DMS114 treated with DMSO at 0.1 percent for 48 hours (cell line): Measurements from ENCODE around the gene VPS25.
"Not testable (repeated sequence)": the region's sequence is repeated elsewhere in the genome, so short reads cannot be mapped to it uniquely, and the experiment has no call there.

Experiments
- DNase-seq: peaks from one replicate; lab custom pipeline; 2025; ENCODE audit not compliant: unreplicated experiment; lab: John Stamatoyannopoulos, UW

Gene VPS25

DNA sequence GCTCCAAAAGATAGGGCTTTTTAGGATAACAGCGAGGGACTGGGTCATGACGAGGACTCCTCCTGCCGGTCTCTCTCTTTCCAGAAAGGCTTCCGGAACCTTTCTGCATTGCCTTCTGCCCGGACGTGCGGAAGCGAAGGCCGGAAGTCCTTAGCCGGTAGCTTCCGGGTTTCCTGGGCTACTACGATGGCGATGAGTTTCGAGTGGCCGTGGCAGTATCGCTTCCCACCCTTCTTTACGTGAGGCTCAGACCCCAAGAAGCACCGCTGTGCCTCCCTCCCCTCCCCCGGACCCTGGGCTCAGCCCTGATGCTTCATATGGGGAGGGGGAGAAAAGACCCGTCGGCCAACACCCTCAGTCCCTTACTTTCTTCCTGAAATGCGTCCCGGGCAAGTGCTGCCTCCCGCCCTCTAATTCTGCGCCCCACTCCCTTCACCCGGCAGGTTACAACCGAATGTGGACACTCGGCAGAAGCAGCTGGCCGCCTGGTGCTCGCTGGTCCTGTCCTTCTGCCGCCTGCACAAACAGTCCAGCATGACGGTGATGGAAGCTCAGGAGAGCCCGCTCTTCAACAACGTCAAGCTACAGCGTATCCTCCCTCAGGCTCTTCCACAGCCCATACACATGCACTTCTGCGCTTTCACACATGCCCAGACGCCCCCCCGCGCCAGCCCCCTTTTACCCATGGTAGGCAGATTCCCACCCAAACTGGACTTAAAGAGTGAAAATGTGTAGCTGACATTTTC is at the start of gene VPS25:
VPS25 (plus strand) TSS at position 160 of the 746 bp plus-strand sequence; CDS start at position 187, 27 bp downstream.
- DNase-seq: peak; percentile 79

DNA sequence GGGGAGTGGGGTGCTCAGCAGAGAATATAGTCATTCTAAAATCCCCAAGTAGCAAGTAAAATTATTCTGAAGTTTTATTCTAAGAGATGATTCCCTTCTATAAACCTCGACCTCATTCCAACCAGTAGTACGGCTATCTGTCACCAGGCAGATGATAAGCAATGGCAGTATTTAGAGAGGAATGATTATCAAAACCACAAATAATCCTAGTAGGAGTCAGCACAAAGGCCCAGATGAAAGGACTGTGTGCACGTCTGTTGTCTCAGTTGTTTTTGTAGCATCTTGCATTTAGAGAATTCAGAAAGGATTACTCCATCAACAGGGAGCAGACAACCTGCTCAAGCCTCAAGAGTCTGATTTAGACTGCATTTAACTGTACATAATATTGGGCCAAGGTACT is 49.6 kb upstream of the VPS25 start:
- no peak for DNase-seq

DNA sequence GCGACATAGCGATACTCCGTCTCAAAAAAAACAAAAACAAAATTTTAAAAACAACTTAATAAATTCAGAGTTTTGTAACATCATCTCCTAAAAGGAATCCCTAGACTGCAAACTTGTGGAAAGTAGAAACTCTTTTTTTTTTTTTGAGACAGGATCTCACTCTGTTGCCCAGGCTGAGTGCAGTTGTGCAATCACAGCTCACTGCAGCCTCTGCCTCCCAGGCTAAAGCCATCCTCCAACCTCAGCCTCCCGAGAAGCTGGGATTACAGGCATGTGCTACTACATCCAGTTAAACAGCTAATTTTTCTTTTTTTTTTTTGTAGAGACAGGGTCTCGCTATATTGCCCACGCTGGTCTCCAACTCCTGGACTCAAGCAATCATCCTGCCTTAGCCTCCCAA is 48.1 kb upstream of the VPS25 start:
- DNase-seq: no peak

DNA sequence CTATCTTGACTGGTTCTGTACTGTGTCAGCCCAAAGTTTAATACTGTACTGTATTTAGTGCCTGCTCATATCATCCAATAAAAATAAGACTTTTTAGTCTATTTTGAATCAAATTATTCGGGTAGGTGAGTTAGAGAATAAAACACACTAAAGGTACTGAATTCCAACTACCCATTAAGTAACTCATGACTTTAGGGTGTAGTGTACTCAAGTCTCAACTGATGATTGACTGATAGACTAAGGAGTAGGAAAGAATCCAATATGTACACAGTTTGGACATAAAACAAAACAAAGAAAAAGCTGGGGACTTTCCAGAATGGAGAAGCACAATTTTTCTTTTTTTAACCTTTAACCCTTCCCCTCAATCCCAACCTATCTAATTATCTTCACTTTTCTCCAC is 32.5 kb upstream of the VPS25 start:
- no peak for DNase-seq

DNA sequence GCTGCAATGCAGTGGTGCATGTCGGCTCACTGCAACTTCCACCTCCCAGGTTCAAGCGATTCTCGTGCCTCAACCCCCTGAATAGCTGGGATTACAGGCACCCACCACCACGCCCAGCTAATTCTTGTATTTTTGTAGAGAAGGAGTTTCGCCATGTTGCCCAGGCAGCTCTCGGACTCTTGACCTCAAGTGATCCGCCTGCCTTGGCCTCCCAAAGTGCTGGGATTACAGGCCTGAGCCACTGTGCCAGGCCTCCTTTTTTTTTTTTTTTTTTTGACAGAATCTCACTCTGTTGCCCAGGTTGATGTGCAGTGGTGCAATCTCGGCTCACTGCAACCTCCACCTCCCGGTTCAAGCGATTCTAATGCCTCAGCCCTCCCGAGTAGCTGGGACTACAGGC is 30.3 kb upstream of the VPS25 start:
- not testable (repeated sequence) for DNase-seq

DNA sequence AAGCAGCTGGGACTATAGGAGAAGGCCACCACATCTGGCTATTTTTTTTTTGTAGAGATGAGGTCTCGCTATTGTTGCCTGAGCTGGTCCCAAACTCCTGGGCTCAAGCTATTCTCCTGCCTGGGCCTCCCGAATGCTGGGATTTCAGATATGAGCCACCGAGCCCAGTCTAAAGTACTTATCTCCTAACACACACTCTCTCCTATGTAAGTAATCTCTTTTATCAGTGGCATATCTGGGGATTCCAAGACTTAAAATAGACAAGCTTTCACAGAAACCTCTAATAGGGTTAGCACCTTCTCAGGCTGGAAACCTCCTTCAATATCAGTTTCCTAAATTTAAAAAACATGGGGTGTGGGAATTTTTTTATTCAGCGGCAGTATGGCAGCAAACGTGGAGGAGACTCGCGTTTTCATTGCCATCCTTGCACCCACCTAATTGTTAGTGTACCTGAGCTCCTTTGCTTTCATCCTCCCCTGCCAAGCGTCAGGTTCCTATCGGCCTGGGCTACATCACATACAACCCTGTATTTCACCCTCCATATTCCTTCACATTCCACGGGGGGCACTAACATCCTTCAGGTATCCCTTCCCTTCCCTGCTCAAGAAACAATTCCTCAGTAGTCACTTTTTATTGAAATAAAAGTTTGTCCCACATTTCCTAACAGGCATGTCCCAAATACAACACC is 29.5 kb upstream of the VPS25 start:
- peak; percentile 21 for DNase-seq

DNA sequence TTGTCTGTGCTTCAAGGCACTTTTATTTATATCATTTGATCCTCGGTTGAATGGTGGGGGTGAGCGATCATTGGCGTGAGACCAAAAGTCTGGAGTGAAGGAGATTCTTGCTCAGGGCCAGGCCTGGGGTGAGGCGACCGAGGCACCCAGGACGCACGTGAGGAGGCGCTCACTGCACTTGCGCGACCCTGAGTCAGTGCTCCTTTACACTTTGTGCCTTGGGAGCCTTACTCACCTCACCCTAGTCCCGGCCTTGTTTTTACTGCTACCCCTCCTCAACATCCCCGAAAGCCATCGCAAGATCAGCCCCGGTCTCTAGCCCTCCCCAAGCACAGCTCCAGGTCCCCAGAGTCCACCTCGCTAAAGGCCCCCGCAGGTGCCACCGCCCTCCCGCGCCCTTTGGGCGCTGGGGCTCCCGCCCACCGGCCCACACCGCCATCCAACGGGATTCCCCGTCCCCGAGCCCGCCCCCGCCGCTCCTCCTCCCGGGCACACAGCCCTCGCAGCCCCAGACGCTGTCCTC is 28.9 kb upstream of the VPS25 start:
- no peak for DNase-seq

DNA sequence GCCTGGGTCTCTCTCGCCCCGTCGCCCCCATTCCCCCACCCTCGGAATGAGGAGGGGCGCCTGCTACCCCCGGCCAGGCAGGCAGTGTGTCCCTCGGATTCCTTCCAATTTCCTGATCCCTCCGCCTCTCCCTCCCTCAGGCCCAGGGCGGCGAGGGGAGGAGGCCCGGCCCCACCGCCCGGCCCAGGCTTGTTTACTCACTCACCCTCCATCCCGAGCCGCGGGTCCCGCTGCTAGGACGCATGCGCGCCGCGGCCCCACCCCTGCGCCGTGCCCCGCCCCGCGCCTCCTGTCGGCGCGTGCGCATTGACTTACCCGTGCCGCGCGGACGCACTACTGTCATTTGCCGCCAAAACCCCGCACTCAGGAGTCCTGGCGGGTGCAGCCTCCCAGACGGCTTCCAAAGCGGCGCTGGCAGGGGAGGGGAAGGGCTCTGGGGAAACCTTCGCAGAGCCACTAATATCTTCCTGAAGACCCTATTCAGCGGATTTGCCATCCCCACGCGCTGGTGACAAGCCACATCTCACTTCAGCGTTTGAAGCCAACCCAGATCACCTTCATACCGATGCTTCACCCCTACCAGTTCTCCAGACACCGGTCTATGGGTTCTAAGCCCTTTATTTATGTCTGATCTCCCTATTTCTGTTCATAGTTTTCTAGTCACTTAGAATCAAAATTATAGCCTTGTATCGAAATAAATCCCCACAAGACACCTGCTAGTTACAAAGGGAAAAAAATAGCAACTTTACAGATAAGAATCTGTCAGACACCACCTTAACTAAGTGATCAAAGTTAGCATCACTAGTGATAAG is 28.2 kb upstream of the VPS25 start, which contains the start of gene EZH1:
EZH1 (minus strand) TSS at position 235 of the 812 bp plus-strand sequence. CDS start 16,099 bp downstream, outside the sequence.
- peak; percentile 76 for DNase-seq

DNA sequence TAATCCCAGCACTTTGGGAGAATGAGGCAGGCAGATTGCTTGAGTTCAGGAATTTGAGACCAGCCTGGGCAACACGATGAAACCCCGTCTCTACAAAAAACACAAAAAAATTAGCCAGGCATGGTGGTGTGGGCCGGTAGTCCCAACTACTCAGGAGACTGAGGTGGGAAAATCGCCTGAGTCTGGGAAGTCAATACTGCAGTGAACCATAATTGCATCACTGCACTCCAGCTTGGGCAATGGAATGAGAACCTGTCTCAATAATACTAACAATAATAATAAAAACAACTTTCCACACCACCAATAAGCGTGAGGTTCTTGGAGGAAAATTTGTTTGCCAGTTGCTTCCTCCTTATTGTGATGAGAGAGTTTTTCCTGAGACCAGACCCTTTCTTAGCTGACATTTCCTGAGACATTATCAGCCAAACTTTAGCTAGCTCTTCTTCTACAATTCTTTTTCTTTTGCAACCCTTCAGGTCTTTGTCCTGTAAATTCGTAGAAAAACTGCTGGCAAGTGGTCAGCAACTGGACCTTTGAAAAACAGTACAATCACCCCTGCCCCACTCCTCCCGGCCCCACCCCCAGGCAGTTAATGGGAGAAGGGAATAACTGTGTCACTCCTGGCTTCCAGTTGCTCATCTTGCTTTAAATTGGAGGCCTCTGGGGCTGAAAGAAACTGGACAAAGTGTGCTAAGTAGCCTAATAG is 24.9 kb upstream of the VPS25 start:
- no peak for DNase-seq

DNA sequence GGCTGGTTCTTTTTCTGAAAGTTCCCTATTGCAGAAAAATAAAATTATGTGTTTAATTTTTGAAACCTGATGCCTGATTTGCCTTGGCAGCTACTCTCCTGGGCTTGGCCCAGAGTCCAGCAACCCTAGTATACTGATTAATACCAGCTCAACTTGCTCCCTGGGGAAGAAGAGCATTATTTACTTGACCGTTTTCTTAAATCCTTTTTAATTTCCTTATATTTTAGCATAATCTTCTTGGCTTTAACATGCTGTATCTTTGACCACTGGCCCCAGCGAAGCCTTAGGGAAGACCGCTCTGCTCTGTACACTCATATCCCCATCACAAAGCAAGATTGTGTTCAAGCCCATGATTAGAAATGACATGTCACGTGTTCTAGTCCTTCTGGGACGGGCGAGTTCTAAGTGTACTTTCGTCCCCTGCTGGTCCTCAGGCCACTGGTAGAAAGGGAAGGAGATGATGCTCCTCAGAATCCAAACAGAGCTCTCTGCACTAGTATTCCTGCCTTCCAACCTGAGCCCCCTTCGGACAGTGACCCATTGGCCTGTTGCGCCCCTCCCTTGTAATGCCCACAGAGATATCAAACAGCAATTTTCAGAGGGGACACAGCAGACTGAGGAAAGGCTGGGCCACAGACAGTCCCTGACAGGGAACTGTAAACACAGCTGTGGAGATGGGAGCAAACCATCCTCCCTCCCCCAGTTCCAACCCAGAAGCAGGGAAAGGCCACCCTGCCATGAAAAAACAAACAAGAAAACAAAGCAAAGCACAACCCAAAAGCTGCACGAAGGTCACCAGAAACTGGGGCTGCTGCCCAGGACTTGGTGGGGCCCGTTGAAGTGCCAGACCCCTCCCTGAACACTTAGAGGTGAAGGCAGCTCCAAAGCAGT is 24.1 kb upstream of the VPS25 start:
- no peak for DNase-seq

DNA sequence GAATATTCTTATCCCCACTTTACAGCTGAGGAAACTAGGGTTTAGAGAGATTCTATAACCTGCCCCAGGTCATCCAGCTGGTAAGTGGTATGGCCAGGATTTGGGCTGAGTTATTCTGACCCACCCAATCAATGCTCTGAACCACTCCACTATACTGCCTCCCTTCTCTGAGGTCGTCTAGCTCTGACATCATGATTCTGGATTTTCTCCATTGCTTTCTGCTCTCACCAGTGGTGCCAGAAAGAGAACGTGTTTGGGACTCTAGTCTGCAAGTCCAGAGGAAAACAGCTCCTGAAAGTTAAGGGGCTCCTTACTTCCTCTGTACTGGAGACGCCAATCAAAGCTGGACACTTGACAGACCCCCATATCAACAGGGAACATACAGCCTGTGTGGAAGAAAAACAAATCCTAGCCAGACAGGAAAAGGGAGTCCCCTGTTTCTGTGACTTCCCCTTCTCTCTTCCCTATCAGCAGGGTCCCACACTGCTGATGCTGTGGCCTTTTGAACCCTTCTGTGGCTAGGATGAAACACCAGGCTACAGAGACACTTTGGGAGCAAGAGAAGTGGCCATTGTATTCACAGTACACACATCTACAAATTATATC is 22.4 kb upstream of the VPS25 start:
- no peak for DNase-seq

DNA sequence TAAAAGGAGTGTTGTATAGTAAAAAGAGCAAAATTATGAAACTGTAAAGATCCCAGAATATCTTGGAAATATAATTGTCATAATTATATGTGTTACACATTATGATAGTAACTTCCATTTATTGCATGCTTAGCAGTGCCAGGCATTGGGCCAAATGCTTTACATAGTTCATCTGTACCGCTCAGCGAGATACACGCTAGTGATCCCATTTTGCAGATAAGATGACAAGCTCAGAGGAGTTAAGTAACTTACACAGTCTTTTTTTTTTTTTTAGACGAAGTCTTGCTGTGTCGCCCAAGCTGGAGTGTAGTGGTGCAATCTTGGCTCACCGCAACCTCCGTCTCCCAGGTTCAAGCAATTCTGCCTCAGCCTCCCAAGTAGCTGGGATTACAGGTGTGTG is 21.6 kb upstream of the VPS25 start:
- DNase-seq: no peak

DNA sequence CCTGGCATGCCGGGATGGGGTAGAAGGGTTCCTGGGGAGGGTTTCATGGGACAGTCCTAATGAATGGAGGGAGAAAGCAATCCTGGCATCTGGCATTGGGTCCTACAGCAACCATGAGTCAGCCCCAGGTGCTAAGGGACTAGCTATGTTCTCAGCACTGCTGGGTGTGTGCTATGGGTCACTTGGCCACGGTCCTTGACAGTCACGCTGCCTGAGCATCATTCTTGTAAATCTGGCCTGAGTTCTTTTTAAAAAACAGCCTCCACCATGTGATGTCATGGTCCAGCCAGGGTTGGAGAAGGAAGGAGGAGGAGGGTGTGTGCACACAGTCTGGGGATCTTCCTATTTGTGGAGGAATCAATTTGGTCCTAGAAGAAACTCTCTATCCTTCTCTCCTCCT is 18.5 kb upstream of the VPS25 start:
- DNase-seq: no peak

DNA sequence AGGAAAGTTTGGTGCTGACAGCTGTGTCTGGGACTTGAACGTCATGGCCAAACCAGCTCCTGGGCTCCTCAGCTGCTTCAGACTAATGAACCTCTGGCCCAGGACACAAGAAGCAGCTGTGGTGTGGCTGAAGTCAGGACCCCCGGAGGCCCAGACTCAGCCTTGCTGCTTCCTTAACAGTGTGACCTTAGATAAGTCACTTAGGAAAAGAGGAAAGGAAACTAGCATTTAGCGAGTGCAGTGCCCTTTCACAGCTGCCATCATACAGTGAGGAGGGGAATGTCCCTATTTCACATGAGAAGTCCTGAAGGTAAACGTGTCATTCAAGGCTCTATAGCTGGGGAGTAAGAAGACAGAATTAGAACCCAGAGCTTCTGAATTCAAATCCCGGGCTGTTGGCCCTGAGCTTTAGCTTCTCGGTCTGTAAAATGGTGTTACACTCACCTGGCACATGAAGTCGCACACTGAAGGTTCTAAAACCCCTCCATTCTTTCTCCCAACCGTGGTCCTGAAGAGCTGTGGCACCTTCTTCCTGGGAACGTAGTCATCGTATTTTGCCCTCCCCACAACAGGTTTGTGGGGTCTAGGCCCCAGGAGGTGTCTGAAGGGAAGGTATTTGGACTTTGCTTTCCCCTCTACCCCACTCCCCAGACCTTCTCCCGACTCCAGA is 13.1 kb upstream of the VPS25 start:
- no peak for DNase-seq

DNA sequence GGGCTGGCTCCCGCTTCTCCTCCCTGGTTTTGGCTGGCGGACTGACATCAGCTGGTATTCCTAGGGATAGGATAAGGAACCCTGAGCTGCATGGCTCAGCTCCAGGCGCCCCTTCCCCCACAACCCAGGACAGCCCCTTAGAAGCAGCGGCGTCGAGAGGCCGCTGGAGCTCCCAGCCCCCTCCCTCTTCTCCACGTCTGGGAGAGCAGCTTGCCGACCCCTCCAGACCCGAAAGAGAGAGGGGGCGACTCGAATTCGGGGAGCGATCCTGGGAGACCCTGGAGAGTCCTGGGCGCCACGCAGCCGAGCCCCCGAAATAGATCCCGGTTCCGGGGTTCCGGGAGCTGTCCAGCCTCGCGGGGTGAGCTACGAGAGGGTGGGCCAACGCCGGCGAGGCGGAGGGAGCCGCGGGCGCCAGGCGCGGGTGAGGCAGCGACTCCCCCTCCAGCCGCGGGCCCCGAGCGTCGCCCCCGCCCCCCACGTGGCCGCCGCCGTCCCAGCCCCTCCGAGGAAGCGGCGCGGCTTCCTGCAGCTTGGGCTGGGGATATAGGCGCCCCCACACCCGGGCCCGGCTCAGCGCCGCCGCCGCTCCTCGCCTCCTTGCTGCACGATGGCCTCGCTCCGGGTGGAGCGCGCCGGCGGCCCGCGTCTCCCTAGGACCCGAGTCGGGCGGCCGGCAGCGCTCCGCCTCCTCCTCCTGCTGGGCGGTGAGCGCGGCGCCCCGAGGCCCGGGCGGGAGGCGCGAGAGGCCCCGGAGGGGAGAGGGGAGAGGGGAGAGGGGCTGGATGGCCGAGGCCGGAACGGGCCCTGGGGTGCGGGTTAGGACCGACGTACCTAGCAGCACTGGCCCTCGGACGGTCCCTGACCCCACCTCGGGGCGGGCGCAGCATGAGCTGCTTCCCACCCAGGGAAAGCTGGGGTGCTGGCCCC is 12.3 kb upstream of the VPS25 start, which contains the start of gene RAMP2:
RAMP2 (plus strand) TSS at position 576 of the 930 bp plus-strand sequence; CDS start at position 611, 35 bp downstream.
- DNase-seq: no peak

DNA sequence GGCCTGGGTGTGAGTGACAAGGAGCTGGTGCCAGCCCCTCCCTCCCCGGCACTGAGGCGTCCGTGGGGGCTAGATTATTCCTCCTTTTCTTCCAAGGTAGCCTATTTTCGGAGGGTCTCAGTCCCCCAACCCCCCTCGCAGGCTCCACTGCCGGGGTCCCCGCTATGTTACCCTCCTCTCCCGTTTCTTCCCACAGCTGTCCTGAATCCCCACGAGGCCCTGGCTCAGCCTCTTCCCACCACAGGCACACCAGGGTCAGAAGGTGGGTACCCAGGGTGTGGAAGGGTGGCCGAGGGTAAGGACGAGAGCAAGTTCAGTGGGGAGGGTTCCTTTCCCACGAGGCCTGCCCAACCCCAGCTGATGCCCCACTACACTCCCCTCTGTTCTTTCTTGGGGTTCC is 11.6 kb upstream of the VPS25 start:
- DNase-seq: no peak

DNA sequence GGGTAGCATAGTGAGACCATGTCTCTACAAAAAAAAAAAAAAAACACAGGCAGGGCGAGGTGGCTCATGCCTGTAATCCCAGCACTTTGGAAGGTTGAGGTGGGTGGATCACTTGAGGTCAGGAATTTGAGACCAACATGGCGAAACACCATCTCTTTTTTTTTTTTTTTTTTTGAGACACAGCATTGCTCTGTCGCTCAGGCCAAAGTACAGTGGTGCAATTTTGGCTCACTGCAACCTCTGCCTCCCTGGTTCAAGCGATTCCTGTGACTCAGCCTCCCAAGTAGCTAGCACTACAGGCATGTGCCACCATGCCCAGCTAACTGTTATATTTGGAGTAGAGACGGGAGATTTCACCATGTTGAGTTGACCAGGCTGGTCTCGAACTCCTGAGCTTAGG is 7.1 kb upstream of the VPS25 start:
- DNase-seq: no peak

DNA sequence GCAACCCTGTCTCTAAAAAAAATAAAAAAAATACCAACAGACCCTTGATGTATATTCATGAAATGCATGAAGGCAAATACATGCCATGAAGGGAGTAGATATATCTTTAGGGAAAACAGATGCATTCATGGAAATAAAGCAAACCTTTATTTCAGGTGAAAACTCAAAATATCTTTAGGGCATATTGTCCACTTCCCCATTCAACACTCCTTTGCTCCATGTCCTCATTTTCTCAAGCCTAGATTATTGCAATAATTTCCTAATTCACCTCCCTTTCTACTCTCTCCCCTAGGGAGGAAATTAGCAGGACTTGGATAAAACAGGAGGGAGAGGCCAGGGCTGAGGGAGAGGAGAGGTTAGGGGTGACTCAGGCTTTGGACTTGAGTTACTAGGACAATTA is 5.7 kb upstream of the VPS25 start:
- no peak for DNase-seq
